Osteoblast (primary cell): ENCODE results near the gene GADD45B. TPM values are rescaled to one million over a fixed set of nuclear protein-coding genes. Genes with fewer than 3 reads are reported as not detected.

Experiments used
- DNase-seq: peaks from one replicate; pipeline ENCODE4 v3.0.0; 2011; ENCODE audit warnings: low spot score, mixed read lengths; ENCODE audit not compliant: insufficient read length; ENCODE audit errors: missing footprints
- H2AFZ ChIP-seq: 2 replicates; pipeline ENCODE4 v1.6.0; 2011; ENCODE audit warnings: mild to moderate bottlenecking, low read length
- H3K27ac ChIP-seq: 2 replicates; pipeline ENCODE4 v1.5.1; 2011; ENCODE audit warnings: mild to moderate bottlenecking, low read depth, low read length, moderate library complexity
- H3K27me3 ChIP-seq: 2 replicates; pipeline ENCODE4 v1.6.0; 2012; ENCODE audit warnings: mild to moderate bottlenecking, control low read depth, inconsistent platforms, low read length, moderate library complexity; ENCODE audit not compliant: insufficient read depth
- H3K36me3 ChIP-seq: 2 replicates; pipeline ENCODE4 v1.5.1; 2011; ENCODE audit warnings: mild to moderate bottlenecking, low read length, control low read depth, moderate library complexity; ENCODE audit not compliant: insufficient read depth
- H3K4me1 ChIP-seq: 2 replicates; pipeline ENCODE4 v1.5.1; 2011; ENCODE audit warnings: mild to moderate bottlenecking, low read length, control low read depth, moderate library complexity; ENCODE audit not compliant: insufficient read depth
- H3K4me2 ChIP-seq: 2 replicates; pipeline ENCODE4 v1.6.0; 2011; ENCODE audit warnings: mild to moderate bottlenecking, low read length; ENCODE audit not compliant: insufficient read depth
- H3K4me3 ChIP-seq: fragments of 200-600 bp; sonication (generic); 3 replicates; pipeline ENCODE4 v1.5.1; 2012; ENCODE audit warnings: mild to moderate bottlenecking, low read length, inconsistent platforms; ENCODE audit not compliant: insufficient read depth
- H3K79me2 ChIP-seq: 2 replicates; pipeline ENCODE4 v1.6.0; 2012; ENCODE audit warnings: mild to moderate bottlenecking, low read length, control low read depth, inconsistent platforms; ENCODE audit not compliant: insufficient read depth
- H3K9me3 ChIP-seq: 2 replicates; pipeline ENCODE4 v1.5.1; 2011; ENCODE audit warnings: low read depth, low read length, control low read depth
- H4K20me1 ChIP-seq: 2 replicates; pipeline ENCODE4 v1.6.0; 2012; ENCODE audit warnings: mild to moderate bottlenecking, low read length, control low read depth; ENCODE audit not compliant: insufficient read depth
- CTCF ChIP-seq: IDR thresholded peaks from 2 replicates; pipeline ENCODE4 v1.5.1; 2011; ENCODE audit warnings: mild to moderate bottlenecking, low read depth, low read length, moderate library complexity; ENCODE audit errors: extremely low read depth
- total RNA-seq: library from RNA; depleted of rRNA; stranded (reverse); fragments of >200 nt; gene quantifications from 2 replicates; pipeline ENCODE4 v1.2.3, GENCODE V29; 2012

Gene GADD45B
- total RNA-seq, 1 donor, result 46.3 TPM

GRCh38 chr19:2428321-2428690 lies 47.6 kb upstream of the GADD45B start:
- no peaks in the 10 kb centered on the region for H3K9me3 ChIP-seq
- H2AFZ ChIP-seq, result peak overlapping the region; percentile 65
- H3K4me2 ChIP-seq, result peak overlapping the region; percentile 96
- no peak for DNase-seq
- peaks cover 21% of the 10 kb centered on the region for H4K20me1 ChIP-seq
- peaks cover 30% of the 10 kb centered on the region for H3K36me3 ChIP-seq
- peak overlapping the region; percentile 96 for H3K27ac ChIP-seq
- H3K4me1 ChIP-seq, result peaks cover 24% of the 10 kb centered on the region
- no peaks in the 10 kb centered on the region for H3K27me3 ChIP-seq
- H3K4me3 ChIP-seq, result peak overlapping the region; percentile 99
- TF ChIP-seq CTCF, result no peak
- H3K79me2 ChIP-seq, result peaks cover 40% of the 10 kb centered on the region

- Histone ChIP-seq H3K27ac (peak overlapping the region; percentile 96), H2AFZ (no peak overlapping the region), H3K4me2 (peak overlapping the region; percentile 96), H3K4me1 (peaks cover 24% of the 10 kb centered on the region), H3K4me3 (no peak overlapping the region), H3K27me3 (no peaks in the 10 kb centered on the region), H3K9me3 (no peaks in the 10 kb centered on the region), H3K79me2 (peaks cover 33% of the 10 kb centered on the region), H4K20me1 (peaks cover 21% of the 10 kb centered on the region), H3K36me3 (peaks cover 30% of the 10 kb centered on the region)
- no peak for DNase-seq
- TF ChIP-seq CTCF, result no peak
These were observed 46.9 kb upstream of the GADD45B start for GRCh38 chr19:2428756-2429711.

- no peak overlapping the region for H3K4me2 ChIP-seq
- H4K20me1 ChIP-seq, result peaks cover 21% of the 10 kb centered on the region
- H3K36me3 ChIP-seq, result peaks cover 30% of the 10 kb centered on the region
- H3K79me2 ChIP-seq, result peaks cover 24% of the 10 kb centered on the region
- no peak for DNase-seq
- peaks cover 24% of the 10 kb centered on the region for H3K4me1 ChIP-seq
- TF ChIP-seq CTCF, result no peak
- no peak overlapping the region for H2AFZ ChIP-seq
- no peaks in the 10 kb centered on the region for H3K27me3 ChIP-seq
- no peak overlapping the region for H3K27ac ChIP-seq
- no peaks in the 10 kb centered on the region for H3K9me3 ChIP-seq
- H3K4me3 ChIP-seq, result no peak overlapping the region
These were observed 45.9 kb upstream of the GADD45B start for GRCh38 chr19:2429917-2430535.

GRCh38 chr19:2431318-2432055 lies 44.4 kb upstream of the GADD45B start:
- no peak overlapping the region for H2AFZ ChIP-seq
- no peaks in the 10 kb centered on the region for H3K9me3 ChIP-seq
- peaks cover 8% of the 10 kb centered on the region for H4K20me1 ChIP-seq
- no peak overlapping the region for H3K27ac ChIP-seq
- TF ChIP-seq CTCF, result no peak
- no peaks in the 10 kb centered on the region for H3K27me3 ChIP-seq
- H3K36me3 ChIP-seq, result peaks cover 25% of the 10 kb centered on the region
- peaks cover 9% of the 10 kb centered on the region for H3K79me2 ChIP-seq
- peaks cover 17% of the 10 kb centered on the region for H3K4me1 ChIP-seq
- DNase-seq, result no peak
- no peak overlapping the region for H3K4me3 ChIP-seq
- H3K4me2 ChIP-seq, result no peak overlapping the region
